Measurements from ENCODE around the gene CBLL2. TPM values are rescaled to one million over a fixed set of nuclear protein-coding genes. Genes with fewer than 3 reads are reported as not detected.

Gene CBLL2
- total and polyA plus RNA-seq, 2 of the 4 experiments (the other 2 are of a cell fraction): not detected

GRCh38 chrX:22237479-22237878 lies 35.2 kb upstream of the CBLL2 start:
- Histone ChIP-seq H2AK9ac (replicated peaks; ENCODE audit: low read depth, low read length, poor library complexity) (no peak overlapping the region), H2AK5ac (ENCODE audit: low read depth, low read length) (no peak overlapping the region), H4K5ac (ENCODE audit: low read depth, low read length) (no peak overlapping the region), H3K27me3 (ENCODE audit: control insufficient read depth, insufficient read depth, low read length) (no peaks in the 10 kb centered on the region), H3K14ac (replicated peaks; ENCODE audit: low read depth, low read length) (no peak overlapping the region), H4K8ac (ENCODE audit: low read depth in 2 of 2, low read length in 2 of 2) (no peak overlapping the region), H3K18ac (ENCODE audit: low read depth, low read length) (no peak overlapping the region), H3K9me1 (ENCODE audit: insufficient read depth, low read length) (no peaks in the 10 kb centered on the region), H2BK20ac (ENCODE audit: low read depth, low read length) (no peak overlapping the region), H4K20me1 (ENCODE audit: insufficient read depth, low read length) (no peaks in the 10 kb centered on the region), H3K4ac (ENCODE audit: low read depth, low read length) (no peak overlapping the region), H2BK15ac (ENCODE audit: low read depth, low read length) (no peak overlapping the region), H3K56ac (ENCODE audit: extremely low read depth, insufficient read depth, low read length) (no peak overlapping the region), H3K4me1 (ENCODE audit: control insufficient read depth, insufficient read depth, low read length) (no peaks in the 10 kb centered on the region), H3K4me2 (ENCODE audit: low read depth, low read length) (no peak overlapping the region), H3K79me1 (ENCODE audit: low read depth in 1 of 2, low read length in 2 of 2) (no peaks in the 10 kb centered on the region), H3K9me3 (ENCODE audit: control insufficient read depth, insufficient read depth, low read length) (no peaks in the 10 kb centered on the region), H2AFZ (replicated peaks; ENCODE audit: low read length, poor library complexity) (no peak overlapping the region), H4K91ac (ENCODE audit: insufficient read depth, low read depth, low read length) (no peak overlapping the region), H3K36me3 (ENCODE audit: control insufficient read depth, insufficient read depth, low read length) (no peaks in the 10 kb centered on the region), H3K23ac (ENCODE audit: low read depth, low read length) (no peak overlapping the region), H2BK120ac (ENCODE audit: low read depth, low read length) (no peak overlapping the region), H3K4me3 (ENCODE audit: insufficient read depth, low read depth, low read length) (no peak overlapping the region), H3K9ac (ENCODE audit: low read depth, low read length) (no peak overlapping the region), H3K27ac (ENCODE audit: insufficient read depth, low read length) (no peak overlapping the region), H2BK5ac (ENCODE audit: low read depth, low read length, poor library complexity, severe bottlenecking) (no peak overlapping the region)
- ATAC-seq (ENCODE audit: low read depth): no peak
- in situ Hi-C loops (cut with MboI; ENCODE audit: low sequenced_read_pairs): no loop called here
- peak; percentile 20 for DNase-seq
- POLR2A ChIA-PET (ENCODE audit: unreplicated experiment): no interaction called here
- intact Hi-C loops (cut with micrococcal nuclease): no loop called here
- BruUV-seq (replicated peaks): no TSS peak
- no CpG with 5 or more reads among the region's 2 CpGs for WGBS, 2 experiments (ENCODE audit: extremely low coverage in 2 of 2, insufficient read length in 1 of 2)
- CTCF ChIA-PET: no interaction called here
- dilution Hi-C loops (cut with HindIII; ENCODE audit: low sequenced_read_pairs, unreplicated experiment): no loop called here
- TF ChIP-seq SMC3 (IDR thresholded peaks at IDR 0.05; ENCODE audit: low read depth, low read length) (no peak), FOS (IDR thresholded peaks at IDR 0.05; ENCODE audit: low read depth, low read length) (no peak), RCOR1 (IDR thresholded peaks at IDR 0.05; ENCODE audit: insufficient replicate concordance, low read length) (no peak), USF2 (IDR thresholded peaks at IDR 0.05; ENCODE audit: low read depth, low read length) (no peak), RAD21 (IDR thresholded peaks at IDR 0.05; ENCODE audit: low read length) (no peak), MAZ (IDR thresholded peaks at IDR 0.05; ENCODE audit: borderline replicate concordance, low read depth, low read length) (no peak), CTCF (conservative IDR thresholded peaks at IDR 0.05; ENCODE audit: low read depth, low read length) (no peak), MAFK (IDR thresholded peaks at IDR 0.05; ENCODE audit: low read depth, low read length) (no peak), BHLHE40 (IDR thresholded peaks at IDR 0.05; ENCODE audit: low read depth, low read length) (no peak), CHD1 (IDR thresholded peaks at IDR 0.05; ENCODE audit: low read depth, low read length) (no peak), CEBPB (IDR thresholded peaks at IDR 0.05; ENCODE audit: low read depth, low read length) (no peak), NFE2L2 (IDR thresholded peaks at IDR 0.05; ENCODE audit: low read depth, low read length) (no peak), RFX5 (IDR thresholded peaks at IDR 0.05; ENCODE audit: low read depth, low read length) (no peak), POLR2A (IDR thresholded peaks at IDR 0.05; ENCODE audit: low read depth, low read length) (no peak), ELK1 (IDR thresholded peaks at IDR 0.05; ENCODE audit: borderline replicate concordance, low read depth, low read length) (no peak), MXI1 (IDR thresholded peaks at IDR 0.05; ENCODE audit: borderline replicate concordance, low read depth, low read length) (no peak)
